Measurements from ENCODE around the gene HNRNPH3. TPM values are rescaled to one million over a fixed set of nuclear protein-coding genes. Genes with fewer than 3 reads are reported as not detected.

Gene HNRNPH3
- total RNA-seq, 1 donor from 2014 or later, result 238 TPM

GRCh38 chr10:68367121-68367520, 35.3 kb downstream of the HNRNPH3 start:
- Mint-ChIP-seq H3K9me3 (no peaks in the 10 kb centered on the region), H3K27ac (ENCODE audit: unreplicated experiment) (no peak overlapping the region), H3K4me1 (no peaks in the 10 kb centered on the region), H3K36me3 (ENCODE audit: low read depth) (peaks cover 25% of the 10 kb centered on the region), H3K4me3 (no peak overlapping the region), H3K27me3 (ENCODE audit: low read depth) (no peaks in the 10 kb centered on the region)
- TF ChIP-seq CTCF (conservative IDR thresholded peaks at IDR 0.05), result no peak
- DNase-seq (ENCODE audit: low read depth, low spot score), result no peak

- DNase-seq (ENCODE audit: low read depth, low spot score), result no peak
- no peaks in the 10 kb centered on the region for H3K4me1 Mint-ChIP-seq
- H3K4me3 Mint-ChIP-seq, result no peak overlapping the region
- H3K27me3 Mint-ChIP-seq (ENCODE audit: low read depth), result no peaks in the 10 kb centered on the region
- H3K36me3 Mint-ChIP-seq (ENCODE audit: low read depth), result peaks cover 41% of the 10 kb centered on the region
- no peak for TF ChIP-seq CTCF (conservative IDR thresholded peaks at IDR 0.05)
- H3K9me3 Mint-ChIP-seq, result peaks cover 3% of the 10 kb centered on the region
- H3K27ac Mint-ChIP-seq (ENCODE audit: unreplicated experiment), result no peak overlapping the region
These were observed 39.7 kb downstream of the HNRNPH3 start for GRCh38 chr10:68371604-68372003.

- Mint-ChIP-seq H3K36me3 (ENCODE audit: low read depth) (peaks cover 16% of the 10 kb centered on the region), H3K4me3 (no peak overlapping the region), H3K9me3 (no peaks in the 10 kb centered on the region), H3K4me1 (no peaks in the 10 kb centered on the region), H3K27ac (ENCODE audit: unreplicated experiment) (no peak overlapping the region), H3K27me3 (ENCODE audit: low read depth) (no peaks in the 10 kb centered on the region)
- DNase-seq (ENCODE audit: low read depth, low spot score), result no peak
- no peak for TF ChIP-seq CTCF (conservative IDR thresholded peaks at IDR 0.05)
These were observed 53.9 kb downstream of the HNRNPH3 start for GRCh38 chr10:68385740-68386139.

Other genes starting within 250 kb of the HNRNPH3 start
- not detected in 2 replicates for gene MYPN, start 222.6 kb upstream of the HNRNPH3 start, total RNA-seq
- gene ATOH7, start 100.0 kb upstream of the HNRNPH3 start, total RNA-seq, result 0.20 and 0.84 TPM in 2 replicates
- 5.0 TPM in 2 replicates for gene PBLD, start 864 bp downstream of the HNRNPH3 start, total RNA-seq
- 22.4 and 26.6 TPM in 2 replicates for gene RUFY2, start 75.2 kb downstream of the HNRNPH3 start, total RNA-seq
- gene DNA2, start 139.9 kb downstream of the HNRNPH3 start, total RNA-seq, result 44.6 and 52.6 TPM in 2 replicates
- 13.1 and 19.3 TPM in 2 replicates for gene SLC25A16, start 195.5 kb downstream of the HNRNPH3 start, total RNA-seq
- gene TET1, start 228.3 kb downstream of the HNRNPH3 start, total RNA-seq, result 27.7 and 30.0 TPM in 2 replicates